SIG-M5 treated with dmso at 0.1 percent for 504 hours (cell line): ENCODE data around the gene NCOA5.

Experiments
- DNase-seq: peaks from one replicate; lab custom pipeline; 2025; ENCODE audit not compliant: unreplicated experiment; lab: John Stamatoyannopoulos, UW

NCOA5 gene

DNA sequence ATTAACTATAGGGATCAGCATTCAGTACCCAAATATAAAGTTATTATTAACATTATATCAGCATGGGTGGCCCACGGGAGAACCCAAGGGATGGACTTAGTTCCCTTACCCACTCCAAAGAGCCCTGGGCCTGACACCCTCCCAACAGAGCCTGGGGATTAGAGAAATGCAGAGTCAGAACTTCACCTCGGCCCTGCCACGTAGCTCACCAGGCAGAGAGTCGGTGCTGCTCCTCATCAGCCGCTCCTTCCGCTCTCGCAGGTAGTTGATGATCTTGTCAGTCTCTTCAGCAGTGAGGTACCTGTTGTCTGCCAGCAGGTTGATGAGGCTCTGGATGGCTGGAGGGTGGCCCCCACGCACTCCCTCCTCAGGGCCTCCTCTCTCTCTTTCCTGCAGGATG, 26.6 kb downstream of the NCOA5 start:
- DNase-seq: no peak

DNA sequence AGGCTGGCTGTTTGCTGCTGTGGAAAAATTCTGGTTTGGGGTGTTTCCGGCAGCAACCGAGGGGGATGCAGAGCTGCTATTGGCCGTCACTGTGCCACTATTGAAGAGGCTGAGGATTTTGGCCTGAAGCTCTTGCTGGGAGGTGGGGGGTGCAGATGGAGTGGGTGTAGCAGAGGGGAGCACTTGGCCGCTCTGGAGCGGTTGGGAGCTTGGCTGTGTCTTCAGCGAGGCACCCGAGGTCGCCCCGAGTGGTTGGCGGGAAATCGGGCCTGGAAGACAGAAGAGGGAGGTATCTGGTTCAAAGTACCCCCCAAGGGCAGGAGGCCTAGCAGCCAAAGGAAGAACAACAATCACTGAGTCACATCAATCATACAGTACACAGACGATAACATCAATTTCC, 27.1 kb downstream of the NCOA5 start:
- DNase-seq: no peak

DNA sequence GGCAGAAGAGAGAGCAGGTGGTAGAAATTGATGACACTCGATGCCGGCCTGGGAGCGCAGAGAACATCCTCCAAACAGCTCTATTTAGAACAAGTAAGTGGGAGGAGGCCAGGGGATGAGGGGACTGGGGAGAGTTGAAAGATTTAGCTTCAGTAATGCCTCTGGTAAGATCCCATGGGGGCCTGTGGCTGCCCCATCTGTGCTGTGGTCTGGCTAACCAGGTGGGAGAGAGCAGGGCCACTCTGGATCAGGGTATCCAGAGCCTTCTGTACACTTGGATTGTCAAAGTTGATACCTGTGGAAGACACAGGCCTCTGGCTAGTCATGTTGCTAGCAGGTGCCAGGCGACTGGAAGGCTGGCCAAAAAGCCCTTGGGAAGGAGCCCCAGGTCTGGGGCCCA, 27.6 kb downstream of the NCOA5 start:
- no peak for DNase-seq

DNA sequence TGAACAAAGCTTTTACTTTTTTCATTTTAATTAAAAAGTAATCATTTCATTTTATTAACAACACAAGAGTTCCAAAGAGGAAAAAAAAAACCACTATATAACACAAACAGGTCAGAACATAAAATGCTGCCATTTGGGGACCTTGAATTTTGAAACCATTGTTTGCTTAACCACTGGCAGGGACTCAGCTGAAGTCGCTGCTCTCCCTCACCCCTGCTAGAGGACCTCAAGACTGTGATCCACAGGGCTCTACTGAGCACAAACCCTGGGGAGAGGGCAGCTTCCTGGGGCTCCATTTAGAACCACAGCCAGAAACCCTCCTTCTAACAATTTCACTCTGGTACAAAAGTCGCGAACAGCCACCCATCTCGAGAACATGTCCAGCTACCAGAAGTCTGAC, 28.8 kb downstream of the NCOA5 start:
- no peak for DNase-seq

DNA sequence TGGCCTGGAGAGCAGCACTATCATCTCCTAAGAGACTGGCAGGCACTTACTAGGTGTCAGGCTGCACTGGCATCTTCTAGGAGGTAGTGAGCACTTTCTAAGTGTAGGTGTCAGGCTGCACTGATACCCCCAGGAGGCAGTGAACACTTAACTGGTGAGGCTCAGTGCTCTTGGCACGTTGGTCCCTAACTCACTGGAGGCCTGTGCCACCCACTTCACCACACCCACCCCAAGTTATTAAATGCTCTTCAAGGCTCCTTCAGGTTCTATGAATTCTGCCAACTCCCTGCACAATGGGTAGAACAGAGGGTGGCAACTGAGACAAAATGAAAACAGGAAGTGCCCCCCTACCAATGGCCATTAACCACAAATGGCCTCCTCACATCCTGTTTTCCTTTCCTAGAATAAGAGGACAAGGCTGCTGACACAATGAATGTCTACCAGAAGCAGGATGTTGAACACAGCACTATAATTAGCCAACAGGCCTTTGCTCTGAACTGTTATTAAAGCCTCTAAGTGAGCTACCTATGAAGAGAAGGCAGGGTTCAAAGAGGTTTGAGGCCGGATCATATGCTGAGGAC, 29.4 kb downstream of the NCOA5 start:
- DNase-seq: peak; percentile 89

DNA sequence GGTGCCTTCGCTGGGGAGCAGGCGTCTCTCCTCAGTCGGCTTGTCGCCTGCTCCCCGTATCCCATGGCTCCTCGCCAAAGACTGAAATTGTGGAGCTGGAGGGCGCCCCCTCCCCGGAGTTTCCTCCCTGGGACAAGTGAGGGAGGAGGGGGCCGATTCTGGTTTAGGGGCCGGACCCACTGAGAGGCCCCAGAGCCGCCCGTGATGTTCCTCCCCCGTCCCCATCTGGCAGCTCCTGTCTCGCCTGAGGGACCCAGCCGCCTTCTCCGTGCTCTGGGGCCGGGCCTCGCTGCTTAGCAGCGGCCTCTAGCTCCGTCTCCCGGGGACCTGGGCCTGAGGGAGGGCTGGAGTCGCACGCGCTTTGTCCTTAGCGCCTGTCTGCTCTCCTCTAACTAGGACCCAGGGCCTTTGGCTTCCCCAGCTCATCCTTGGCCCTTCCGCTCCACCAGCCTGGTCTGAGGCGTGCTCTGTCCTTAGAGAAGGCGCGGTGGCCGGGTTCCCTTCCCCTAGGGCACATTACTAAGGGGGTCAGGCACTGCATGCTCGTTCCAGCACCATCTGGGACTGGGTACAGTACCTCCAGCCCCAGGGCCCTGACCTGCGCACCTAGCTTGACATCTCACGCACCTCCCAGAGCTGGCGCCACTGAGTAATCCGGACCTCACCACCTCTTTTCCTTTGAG, 31.0 kb downstream of the NCOA5 start:
- DNase-seq: peak; percentile 40

DNA sequence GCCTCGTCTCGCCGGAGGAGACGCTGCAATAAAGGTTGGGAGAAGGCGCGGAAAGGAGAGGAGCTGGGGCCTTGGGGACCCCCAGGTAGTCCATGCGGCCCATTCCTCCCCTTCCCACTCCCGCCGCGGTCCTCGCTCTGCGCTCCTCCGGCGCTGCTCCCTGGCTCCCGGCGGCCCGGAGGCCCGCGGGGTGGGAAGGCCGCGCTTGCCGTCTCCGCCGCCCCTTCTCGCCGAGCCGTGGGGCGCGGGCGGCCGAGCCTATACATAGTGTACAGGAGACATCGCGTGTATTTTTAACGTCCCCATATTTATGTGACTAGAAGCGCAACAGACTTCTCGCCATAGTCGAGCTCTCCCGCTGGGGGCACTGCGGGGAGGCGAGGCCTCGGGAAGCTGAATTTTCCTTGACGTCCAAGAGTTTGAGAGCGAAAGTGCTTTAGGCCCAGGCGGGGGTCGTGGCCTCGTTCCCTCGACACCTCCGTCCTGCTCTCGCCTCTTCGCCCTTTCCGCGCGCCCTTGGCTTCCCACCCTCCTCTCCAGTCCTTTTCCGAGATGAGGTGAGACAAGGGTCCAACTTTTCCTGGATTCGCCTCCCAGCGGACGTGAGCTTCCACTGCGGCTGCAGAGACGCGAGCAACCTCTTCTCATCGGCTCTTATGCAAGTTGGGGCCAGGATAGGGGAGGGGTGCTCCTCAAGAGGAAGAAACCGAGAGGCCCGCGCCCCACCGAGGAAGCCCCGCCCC, 31.7 kb downstream of the NCOA5 start:
- DNase-seq: peak; percentile 88

DNA sequence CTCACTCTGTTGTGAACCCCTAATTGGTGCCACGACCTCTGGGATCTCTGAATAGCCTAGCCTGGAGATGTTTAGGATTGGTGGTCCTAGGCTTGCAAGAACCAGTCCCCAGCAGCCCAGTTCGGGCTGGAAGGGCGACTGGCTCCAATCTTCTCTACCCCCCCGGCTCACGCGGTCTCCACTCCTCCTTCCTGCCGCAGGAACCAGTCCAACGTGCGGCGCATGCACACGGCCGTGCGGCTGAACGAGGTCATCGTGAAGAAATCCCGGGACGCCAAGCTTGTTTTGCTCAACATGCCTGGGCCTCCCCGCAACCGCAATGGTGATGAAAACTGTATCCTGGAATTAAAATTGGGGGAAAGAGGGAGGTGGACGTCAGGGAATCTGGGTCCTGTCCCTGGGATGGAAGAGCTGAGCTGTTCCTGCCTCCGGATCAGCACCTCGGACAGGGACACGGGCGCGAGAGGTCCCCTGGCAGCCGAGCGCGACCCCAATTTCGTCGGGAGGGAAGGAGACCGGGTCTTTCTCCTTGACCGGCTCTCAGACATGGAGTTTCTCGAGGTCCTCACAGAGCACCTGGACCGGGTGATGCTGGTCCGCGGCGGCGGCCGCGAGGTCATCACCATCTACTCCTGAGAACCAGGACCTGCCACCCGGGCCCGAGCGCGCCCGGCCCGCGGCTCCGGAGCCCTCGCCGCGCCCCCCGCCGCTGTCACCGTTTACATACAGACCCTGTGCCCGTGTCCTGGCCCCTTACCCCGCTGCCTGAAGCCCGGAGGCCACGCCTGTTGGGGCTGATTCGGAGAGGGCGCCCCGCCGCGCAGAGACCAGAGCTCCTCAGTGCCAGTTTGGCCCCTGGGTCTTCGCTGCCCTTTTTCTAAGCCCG, 32.5 kb downstream of the NCOA5 start:
- no peak for DNase-seq

DNA sequence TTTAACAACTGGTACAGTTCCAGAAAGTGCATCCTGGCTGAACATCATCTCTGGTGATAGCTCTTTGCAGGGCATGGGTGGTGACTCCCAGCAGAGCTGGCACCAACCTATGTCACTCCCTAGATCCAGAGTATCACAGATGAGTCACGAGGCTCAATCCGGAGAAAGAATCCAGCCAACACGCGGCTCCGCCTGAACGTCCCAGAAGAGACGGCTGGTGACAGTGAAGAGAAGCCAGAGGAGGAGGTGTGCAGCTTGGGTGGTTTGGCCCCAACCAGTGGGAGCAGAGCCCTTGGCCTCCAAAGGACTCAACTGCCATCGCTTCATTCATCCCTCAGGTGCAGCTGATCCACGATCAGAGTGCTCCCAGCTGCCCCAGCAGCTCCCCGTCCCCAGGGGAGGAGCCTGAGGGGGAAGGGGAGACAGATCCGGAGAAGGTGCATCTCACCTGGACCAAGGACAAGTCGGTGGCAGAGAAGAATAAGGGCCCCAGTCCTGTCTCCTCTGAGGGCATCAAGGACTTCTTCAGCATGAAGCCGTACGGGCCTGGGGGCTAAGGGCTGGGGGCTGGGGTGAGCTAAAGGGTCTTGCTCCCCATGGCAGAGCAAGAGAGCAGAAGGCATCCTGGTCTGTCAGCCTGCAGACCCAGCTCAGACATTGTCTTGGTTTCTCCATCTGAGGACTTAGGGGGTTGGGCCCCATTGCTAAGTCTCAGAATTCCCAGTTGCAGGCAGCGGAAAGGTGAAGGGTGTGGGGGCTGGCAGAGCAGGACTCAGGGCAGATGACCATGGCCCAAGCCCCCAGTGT, 33.5 kb downstream of the NCOA5 start:
- no peak for DNase-seq

DNA sequence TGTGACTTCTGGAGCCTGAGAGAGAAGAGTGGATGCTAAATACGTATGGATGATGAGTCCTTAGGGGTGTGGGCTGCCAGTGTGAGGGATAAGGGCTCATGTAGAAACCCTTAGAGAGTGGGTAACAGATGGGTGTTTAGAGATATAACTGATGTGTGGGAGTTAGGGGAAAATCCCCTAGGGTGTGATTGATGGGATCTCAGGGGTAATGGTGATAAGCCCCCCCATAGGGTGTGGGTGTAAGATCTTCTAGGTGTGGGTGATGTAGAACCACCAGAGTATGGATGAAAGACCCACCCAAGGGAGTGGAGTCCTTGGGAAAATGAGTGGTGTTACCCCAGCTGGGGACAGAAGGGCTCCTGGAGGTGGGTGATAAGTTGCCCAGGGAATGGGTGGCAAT, 34.5 kb downstream of the NCOA5 start:
- DNase-seq: no peak

DNA sequence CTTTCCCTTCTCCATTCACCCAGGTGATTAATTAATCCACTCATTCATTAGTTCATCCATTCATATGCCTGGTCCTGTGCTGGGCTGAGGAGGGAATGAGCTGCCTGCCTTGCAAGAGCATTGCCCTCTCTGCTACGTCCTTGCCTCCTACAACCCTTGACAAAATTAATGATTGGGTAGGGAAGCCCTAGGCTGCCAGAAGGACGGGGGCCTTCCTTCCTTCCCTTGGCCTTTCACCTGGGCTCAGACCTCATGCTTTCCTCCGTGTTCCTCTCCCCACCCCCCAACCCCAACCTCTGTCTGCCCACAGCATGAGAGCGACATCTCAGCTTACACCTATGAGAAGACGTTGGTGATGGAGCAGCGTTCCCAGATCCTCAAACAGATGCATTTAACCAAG, 35.2 kb downstream of the NCOA5 start:
- no peak for DNase-seq

DNA sequence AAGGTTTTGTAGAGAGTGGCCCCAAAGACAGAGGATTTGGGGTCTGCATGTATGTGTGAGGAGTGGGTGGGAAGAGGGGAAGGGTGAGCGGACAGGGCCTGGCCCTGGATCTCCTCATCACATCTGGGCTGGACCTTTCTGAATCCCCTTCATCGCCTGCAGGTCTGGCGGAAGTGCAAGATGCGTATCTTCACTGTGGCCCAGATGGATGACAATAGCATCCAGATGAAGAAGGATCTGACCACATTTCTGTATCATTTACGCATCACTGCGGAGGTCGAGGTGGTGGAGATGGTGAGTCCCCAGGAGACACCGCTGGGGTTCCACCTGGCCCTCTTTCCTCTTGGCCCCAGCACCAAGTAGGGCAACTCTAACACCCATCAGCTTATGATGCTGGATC, 36.3 kb downstream of the NCOA5 start:
- no peak for DNase-seq

DNA sequence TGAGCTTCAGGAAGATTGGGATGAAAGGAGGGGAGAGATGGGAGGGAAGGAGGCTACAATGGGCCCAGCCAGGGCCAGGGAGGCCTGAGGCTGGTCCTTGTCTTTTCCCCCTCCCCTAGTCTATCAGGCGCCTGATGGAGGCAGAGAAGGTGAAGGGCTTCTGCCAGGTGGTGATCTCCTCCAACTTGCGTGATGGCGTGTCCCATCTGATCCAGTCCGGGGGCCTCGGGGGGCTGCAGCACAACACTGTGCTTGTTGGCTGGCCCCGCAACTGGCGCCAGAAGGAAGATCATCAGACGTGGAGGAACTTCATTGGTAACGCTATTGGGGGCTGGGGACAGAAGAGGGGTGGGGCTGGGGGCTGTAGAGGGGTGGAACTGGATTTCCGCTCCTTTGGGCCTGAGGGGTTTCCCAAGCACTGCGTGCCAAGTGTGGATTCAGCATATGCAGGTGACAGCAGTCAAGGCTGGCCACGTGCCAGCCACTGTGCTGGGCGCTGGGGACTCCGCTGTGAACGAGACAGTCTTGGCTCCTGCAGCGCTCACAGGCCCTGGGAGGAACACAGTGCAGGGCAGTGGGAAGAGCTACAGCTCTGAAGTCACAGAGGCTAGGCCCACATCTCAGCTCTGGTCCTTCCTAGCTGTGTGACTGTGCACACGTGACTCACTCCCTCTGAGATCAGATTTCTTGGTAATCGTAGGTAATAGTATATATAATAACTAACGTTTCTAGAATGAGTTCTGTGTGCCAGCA, 38.0 kb downstream of the NCOA5 start:
- no peak for DNase-seq

DNA sequence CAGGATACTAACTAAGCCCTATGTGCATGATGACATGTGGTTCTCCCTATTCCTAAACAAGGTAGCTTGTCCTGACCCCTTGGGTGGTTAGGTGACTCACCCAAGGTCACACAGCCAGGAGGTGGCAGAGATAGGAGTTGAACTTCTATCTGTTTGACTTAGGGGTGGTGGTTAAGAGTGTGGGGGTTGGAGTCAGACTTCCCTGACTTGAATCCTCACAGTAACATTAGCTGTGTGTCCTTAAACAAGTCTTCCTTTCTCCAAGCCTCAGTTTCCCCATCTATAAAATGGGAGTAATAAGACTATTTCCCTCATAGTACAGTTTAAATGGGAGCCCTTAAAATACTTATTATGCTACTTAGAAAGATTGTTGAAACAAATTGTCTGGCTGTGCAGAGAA, 38.9 kb downstream of the NCOA5 start:
- no peak for DNase-seq

DNA sequence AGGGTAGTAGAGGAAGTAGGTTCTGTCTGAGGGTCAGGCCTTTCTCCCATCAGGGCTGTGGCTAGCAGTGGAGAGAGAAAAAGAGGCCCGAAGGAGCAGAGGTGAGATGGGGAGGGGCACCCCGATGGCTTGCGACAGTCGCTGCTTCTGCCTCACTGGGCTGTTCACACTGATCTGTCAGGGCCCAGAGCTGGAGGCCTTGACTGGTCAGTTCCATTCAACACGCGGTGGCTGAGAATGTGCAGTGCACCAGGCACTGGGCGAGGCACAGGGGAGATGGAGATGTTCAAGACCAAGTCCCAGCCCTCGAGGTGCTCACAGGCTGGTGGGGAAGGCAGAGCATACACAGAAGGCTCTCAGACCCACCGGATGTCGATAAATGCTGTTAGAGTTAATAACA, 39.3 kb downstream of the NCOA5 start:
- DNase-seq: no peak

DNA sequence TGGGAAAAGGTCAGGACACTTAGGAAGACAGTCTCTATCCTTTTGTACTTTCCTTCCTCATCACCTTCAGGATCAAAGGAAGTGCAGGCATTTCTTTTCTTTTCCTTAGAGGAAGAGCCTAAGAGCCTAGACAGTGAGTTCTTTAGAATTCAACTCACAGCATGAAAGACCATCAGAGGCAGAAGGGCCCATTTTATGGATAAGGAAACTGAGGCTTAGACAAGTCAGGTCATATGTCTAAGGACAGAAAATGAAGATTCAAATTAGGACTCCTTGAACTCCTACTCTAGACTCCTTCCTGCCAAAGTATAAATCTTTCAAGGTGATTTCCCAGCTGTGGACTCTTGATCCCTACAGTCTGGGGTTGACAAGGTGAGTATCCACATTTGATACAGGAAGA, 39.9 kb downstream of the NCOA5 start:
- DNase-seq: no peak

DNA sequence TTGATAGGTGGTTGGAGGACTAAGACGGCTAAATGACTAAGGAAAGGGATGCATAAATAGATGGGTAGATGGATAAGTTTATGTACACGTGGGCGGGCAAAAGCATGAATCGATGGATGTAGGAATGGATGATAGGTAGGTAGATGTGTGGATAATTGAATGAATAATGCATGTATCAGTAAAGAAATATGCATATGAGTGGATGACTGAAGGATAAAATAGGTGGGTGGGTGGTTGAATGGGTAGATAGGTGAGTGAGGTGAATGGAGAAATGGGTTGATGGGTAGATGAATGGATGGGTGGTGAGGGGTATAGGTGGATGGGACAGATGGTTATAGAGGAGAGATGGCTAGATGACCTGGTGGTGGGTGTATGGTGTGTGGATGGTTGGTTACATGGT, 40.6 kb downstream of the NCOA5 start:
- DNase-seq: no peak

DNA sequence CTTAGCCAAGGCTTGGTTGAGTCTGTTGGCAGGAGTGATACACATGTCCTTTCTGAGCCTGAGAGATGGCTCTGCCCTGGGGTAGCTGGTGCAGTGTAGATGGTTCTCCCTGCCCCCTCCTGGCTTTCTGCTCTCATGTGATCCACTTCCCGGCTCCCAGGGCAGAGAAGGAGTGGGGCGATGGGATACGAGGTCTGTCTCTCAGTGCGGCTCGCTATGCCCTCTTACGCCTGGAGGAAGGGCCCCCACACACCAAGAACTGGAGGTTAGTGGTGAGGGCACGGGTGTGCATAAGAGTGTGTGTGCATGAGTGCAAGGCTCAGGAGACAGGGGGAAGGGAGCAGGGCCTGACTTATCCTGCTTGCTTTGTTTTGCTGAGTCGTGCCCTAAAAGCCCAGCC, 41.9 kb downstream of the NCOA5 start:
- DNase-seq: no peak

DNA sequence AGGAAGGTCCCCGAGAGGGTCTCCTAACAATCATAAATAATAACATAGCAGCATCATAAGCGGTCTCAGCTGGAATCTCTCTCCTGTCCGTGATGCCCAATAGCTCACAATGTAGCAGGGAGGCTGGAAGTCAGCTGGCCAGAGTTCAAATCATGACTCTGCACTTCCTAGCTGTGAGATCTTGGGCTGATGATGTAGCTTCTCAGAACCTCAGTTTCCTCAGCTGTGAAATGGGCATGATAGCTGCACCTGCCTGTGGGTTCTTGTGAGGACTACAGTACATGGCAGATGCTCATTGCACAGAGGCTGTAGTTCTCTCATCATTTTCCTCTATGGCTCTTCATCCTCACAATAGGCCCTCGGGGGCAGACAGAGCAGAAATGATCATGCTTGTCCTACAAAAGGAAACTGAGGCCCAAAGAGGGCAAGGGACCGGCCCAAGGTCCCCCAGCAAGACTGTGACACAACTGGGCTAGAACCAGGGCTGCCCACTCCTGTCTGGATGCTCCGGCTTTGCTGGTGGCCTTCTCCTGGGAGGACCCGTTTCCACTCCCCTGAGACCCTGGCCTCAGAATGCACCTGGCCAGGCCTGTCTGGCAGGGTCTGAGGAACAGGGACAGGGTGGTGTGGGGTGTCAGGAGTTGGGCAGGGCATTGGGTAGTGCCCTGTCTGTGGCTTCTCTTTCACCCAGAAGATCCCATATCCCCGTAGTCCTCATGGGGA, 43.0 kb downstream of the NCOA5 start:
- no peak for DNase-seq
